OCI-LY7 (cell line): ENCODE data around the gene MRPS25. TPM values are rescaled to one million over a fixed set of nuclear protein-coding genes. Genes with fewer than 3 reads are reported as not detected.

Experiments used
- total RNA-seq, 2 experiments: library from RNA; depleted of rRNA in 1 of 2; stranded (reverse); fragments of >200 nt in 1 of 2; shearing (Covaris generic) in 1 of 2; gene quantifications; 2 replicates each; pipeline ENCODE4 v1.2.3, GENCODE V29; 2014 to 2022

MRPS25 gene
- total RNA-seq, 2 experiments from 2014 or later = 53.6 to 129 TPM

Other genes starting within 250 kb of the MRPS25 start
- 0.05 and 0.09 TPM in 2 replicates for gene FGD5, start 246.4 kb downstream of the MRPS25 start, total RNA-seq (2014; rRNA removed; shearing (Covaris generic))
- gene FGD5, start 246.4 kb downstream of the MRPS25 start, total RNA-seq (2022) = 0.21 TPM in 1 of 2 replicates, not detected in the other
- gene NR2C2, start 117.7 kb downstream of the MRPS25 start, total RNA-seq (2014; rRNA removed; shearing (Covaris generic)) = 28.0 and 35.9 TPM in 2 replicates
- gene NR2C2, start 117.7 kb downstream of the MRPS25 start, total RNA-seq (2022) = 62.1 and 62.3 TPM in 2 replicates
- 13.3 and 20.6 TPM in 2 replicates for gene RBSN, start 33.8 kb upstream of the MRPS25 start, total RNA-seq (2014; rRNA removed; shearing (Covaris generic))
- 21.4 and 22.5 TPM in 2 replicates for gene RBSN, start 33.8 kb upstream of the MRPS25 start, total RNA-seq (2022)
- gene CAPN7, start 140.9 kb upstream of the MRPS25 start, total RNA-seq (2014; rRNA removed; shearing (Covaris generic)) = 20.5 and 33.4 TPM in 2 replicates
- gene CAPN7, start 140.9 kb upstream of the MRPS25 start, total RNA-seq (2022) = 41.5 and 44.9 TPM in 2 replicates